SIG-M5 treated with dmso at 0.1 percent for 504 hours (cell line): ENCODE measurements around the gene COBLL1.
"Not testable (repeated sequence)": the region's sequence is repeated elsewhere in the genome, so short reads cannot be mapped to it uniquely, and the experiment has no call there.

Source experiments
- DNase-seq: peaks from one replicate; lab custom pipeline; 2025; ENCODE audit not compliant: unreplicated experiment; lab: John Stamatoyannopoulos, UW

The COBLL1 gene

GRCh38 chr2:164721430-164721829 is 120.2 kb downstream of the COBLL1 start:
- no peak for DNase-seq

- no peak for DNase-seq
These were observed 121.4 kb downstream of the COBLL1 start for GRCh38 chr2:164719996-164720941.

- peak; percentile 15 for DNase-seq
These were observed 124.4 kb downstream of the COBLL1 start for GRCh38 chr2:164717000-164717803.

- no peak for DNase-seq
These were observed 127.2 kb downstream of the COBLL1 start for GRCh38 chr2:164714471-164714870.

- no peak for DNase-seq
These were observed 129.9 kb downstream of the COBLL1 start for GRCh38 chr2:164711766-164712138.

- DNase-seq: no peak
These were observed 130.5 kb downstream of the COBLL1 start for GRCh38 chr2:164710837-164711765.

GRCh38 chr2:164710252-164710836 is 131.3 kb downstream of the COBLL1 start:
- not testable (repeated sequence) for DNase-seq

GRCh38 chr2:164706522-164706921 is 135.1 kb downstream of the COBLL1 start:
- no peak for DNase-seq

GRCh38 chr2:164705412-164706167 is 136.0 kb downstream of the COBLL1 start:
- DNase-seq: no peak

- no peak for DNase-seq
These were observed 137.5 kb downstream of the COBLL1 start for GRCh38 chr2:164703915-164704706.

- DNase-seq: no peak
These were observed 140.1 kb downstream of the COBLL1 start for GRCh38 chr2:164701565-164701964.

GRCh38 chr2:164700390-164700789 is 141.2 kb downstream of the COBLL1 start:
- DNase-seq: no peak

- peak; percentile 16 for DNase-seq
These were observed 143.7 kb downstream of the COBLL1 start for GRCh38 chr2:164697688-164698461.

GRCh38 chr2:164696634-164697033 is 145.0 kb downstream of the COBLL1 start:
- DNase-seq: no peak

GRCh38 chr2:164694275-164694695 is 147.3 kb downstream of the COBLL1 start:
- DNase-seq: no peak

- DNase-seq: no peak
These were observed 147.8 kb downstream of the COBLL1 start for GRCh38 chr2:164693834-164694233.

GRCh38 chr2:164693390-164693789 is 148.2 kb downstream of the COBLL1 start:
- peak; percentile 6 for DNase-seq

GRCh38 chr2:164692958-164693357 is 148.7 kb downstream of the COBLL1 start:
- no peak for DNase-seq
